HG03521 (cell line): ENCODE results near the gene THSD7A.

Experiments used
- ATAC-seq: cut with Tn5 transposase; IDR thresholded peaks from one replicate; pipeline ENCODE4 v1.9.1; 2021; ENCODE audit warnings: mild to moderate bottlenecking, moderate library complexity; ENCODE audit not compliant: unreplicated experiment

THSD7A gene

GRCh38 chr7:11648980-11649379 is 183.0 kb downstream of the THSD7A start:
- ATAC-seq, result no peak

GRCh38 chr7:11648101-11648500 is 183.9 kb downstream of the THSD7A start:
- ATAC-seq, result no peak

GRCh38 chr7:11642841-11643240 is 189.2 kb downstream of the THSD7A start:
- ATAC-seq, result no peak

- ATAC-seq, result no peak
Observed at GRCh38 chr7:11642276-11642675, 189.7 kb downstream of the THSD7A start.

DNA sequence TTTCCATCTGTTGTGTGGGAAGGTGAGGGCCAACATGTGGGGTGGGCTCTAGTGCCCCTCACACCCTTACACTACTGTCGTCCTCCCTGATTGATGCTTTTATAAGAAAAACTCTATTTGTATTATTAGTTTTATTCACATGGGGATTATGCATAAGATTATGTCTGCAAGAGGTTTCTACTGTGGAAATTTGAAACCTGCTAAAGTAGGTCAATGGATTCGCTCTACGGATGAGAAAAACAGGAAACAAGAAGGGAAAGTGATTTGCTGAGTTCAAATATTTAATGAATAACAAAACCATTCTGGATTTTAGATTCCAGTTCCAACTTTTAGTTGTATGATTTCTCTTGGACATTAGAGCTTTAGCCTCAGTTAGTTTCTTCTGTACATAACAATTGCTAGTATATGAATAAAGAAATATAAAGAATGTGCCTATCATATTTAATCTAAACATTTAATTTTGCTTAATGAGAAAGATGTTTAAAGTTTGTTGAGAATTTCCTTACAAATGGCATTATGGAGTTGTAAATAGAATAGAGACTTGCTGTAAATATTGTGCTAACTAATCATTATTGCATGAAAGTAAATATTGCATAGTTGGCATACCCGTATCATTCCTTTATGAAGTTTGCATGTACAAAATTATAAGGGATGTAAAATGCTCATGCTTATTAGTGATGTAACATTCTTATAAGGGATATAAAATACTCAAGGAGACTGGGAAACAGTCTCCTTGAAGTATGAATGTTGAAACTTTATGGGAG is 193.8 kb downstream of the THSD7A start:
- ATAC-seq, result no peak

GRCh38 chr7:11636274-11636673 is 195.7 kb downstream of the THSD7A start:
- no peak for ATAC-seq

DNA sequence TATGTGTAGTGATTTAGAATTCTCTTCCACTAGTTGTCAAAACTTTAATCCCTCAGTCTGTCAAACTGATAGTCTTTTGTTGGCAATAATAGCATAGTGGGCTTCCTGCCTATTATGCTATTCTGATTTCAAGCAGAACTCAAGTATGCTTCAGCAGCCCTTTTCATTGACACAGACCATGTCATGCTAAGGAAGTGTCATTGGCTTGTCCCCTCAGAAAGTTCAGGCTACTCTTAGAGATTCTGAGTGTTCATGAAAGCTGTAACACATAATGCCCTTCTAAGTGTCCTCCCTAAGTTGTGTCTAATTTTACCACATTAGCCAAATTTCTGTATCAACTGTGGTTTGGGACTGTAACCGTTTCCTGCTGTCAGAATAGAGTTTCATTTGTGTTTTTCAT is 198.7 kb downstream of the THSD7A start:
- ATAC-seq, result no peak

DNA sequence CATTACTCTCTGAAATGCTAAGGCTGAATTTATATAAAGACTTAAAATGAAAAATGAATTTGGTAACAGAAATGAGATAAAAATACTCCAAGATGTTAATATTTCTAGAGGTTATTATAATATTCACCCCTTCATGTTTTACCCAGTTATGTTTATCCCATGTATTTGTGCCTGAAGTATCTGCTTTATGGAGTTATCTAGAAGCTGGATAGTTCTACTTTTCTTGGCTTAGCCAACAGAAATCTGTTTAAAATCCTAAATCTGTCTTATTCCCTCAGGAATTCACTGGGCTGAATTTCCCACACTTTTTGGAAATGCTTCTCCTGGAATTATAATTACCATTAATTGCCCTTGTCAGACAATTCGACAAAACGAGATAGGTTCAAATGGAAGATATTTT is 201.6 kb downstream of the THSD7A start:
- no peak for ATAC-seq

DNA sequence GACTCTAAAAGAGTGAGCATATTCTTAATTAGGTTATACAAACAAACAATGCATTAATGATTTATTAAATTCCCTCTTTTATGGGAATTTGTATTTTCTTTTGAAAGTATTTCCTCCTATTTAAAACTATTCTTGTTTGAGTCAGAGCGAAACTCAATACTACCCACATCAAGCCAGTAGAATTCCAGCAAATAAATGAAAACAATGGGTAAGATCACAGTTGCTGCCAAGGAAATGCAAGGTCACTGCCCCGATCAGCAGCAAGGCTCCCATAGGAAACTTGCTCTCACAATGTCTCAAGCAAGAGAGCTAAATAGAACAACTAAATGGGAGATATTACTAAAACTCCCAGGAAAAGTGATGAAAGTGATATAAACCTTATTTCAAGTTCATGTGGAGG is 206.3 kb downstream of the THSD7A start:
- ATAC-seq, result no peak

- no peak for ATAC-seq
Observed at GRCh38 chr7:11623093-11623678, 208.8 kb downstream of the THSD7A start.

- no peak for ATAC-seq
Observed at GRCh38 chr7:11620406-11621253, 211.4 kb downstream of the THSD7A start.

DNA sequence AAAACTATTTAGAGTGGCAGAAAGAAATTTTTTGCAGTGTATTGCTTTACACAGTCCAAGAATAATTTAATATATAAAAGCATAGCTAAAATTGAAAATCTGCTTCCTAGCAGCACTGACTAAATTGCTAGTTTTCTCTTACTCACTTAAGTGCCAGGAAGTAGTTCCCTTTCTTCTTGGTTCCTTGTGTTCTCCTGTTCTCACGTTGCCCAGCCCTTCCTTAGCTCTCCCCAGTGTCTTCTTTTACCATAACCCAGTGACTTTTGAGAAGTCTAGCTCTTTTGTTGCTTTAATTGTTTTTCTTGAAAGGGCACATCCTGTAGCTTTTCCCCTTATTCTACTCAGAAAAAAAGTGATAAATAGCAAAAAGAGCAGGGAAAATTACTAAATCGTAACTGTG is 215.5 kb downstream of the THSD7A start:
- no peak for ATAC-seq

DNA sequence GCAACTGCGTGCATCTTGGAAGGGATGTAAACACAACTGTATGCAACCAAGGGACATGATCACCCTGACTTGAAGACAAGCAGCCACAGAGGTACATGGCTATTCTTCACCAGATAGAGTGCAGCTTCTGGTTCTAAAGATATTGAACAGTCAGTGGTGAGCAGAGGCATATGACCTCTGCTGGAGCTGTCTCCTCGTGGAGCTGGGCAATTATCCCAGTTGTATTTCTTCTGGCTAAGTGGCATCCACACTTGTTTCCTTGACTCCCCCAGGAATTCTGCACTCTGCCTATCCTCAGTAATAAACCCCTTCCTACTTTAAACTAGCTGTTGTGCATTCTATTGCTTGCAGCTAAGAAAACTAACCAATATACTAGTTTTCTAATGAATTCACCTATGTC is 216.8 kb downstream of the THSD7A start:
- no peak for ATAC-seq

DNA sequence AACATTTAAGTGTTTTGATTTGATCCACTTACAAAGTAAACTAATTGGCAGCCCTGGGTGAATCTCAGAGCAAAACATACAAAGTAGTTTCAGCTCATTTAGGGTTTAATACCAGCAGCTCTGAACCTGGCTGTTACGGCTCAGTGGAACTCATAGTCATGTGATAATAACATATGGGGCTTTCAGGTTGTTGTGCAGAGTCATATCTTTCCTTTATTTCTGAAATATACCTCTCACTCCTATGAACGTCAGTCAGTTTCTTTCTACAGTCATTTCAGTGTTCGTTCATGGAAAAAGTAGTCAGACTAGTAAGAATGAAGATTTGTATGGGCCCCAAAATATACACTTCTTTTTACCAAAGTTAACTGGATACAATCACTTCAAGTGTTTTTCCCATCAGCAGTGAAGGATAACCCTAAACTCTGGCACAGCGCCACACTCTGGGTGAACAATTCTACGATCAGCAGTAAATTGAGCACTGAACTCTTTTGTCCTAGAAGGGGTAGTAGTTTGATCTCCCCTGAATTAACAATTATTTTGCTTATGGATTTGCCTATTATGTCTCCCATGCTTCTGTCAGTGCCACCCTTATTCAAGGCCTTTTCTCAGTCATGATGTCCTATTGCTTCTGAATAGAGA is 218.6 kb downstream of the THSD7A start:
- peak; percentile 84 for ATAC-seq

DNA sequence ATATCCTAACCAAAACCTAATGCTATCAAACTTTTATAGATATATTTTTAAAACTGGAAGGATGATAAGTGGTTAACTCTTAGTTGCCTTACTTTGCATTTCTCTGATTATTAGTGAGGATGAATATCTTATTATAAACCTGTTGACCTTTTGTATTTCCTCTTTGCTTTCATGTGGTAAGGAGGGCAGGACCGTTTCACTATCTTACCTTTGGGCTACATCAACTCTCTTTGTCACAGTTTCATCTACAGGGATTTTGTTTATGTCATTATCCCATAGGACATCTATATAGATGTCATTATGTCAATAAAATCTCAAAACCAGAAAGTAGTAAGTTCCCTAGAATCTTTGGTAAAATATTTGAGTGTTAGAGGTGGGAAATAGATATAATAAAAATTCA is 219.3 kb downstream of the THSD7A start:
- no peak for ATAC-seq

GRCh38 chr7:11609096-11609670 is 222.8 kb downstream of the THSD7A start:
- ATAC-seq, result no peak

- no peak for ATAC-seq
Observed at GRCh38 chr7:11607686-11608085, 224.3 kb downstream of the THSD7A start.

- no peak for ATAC-seq
Observed at GRCh38 chr7:11605749-11606148, 226.2 kb downstream of the THSD7A start.

DNA sequence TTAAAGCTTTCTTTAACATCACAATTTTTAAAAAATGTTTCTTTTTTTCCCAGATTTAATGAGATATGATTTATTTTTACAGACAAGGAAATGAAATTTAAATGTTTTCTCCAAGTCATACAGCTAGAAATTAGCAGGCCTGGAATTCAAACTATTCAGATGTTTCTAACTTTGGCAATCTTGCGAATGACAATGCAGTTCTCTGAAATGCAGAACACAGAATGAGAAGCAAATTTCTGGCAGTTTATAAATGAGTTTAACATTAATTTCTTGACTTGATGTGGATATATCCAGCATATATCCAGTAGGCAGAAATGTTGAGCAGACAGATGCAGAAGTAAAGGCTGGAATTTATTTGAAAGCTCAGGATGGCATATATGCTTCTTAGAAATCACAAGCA is 227.5 kb downstream of the THSD7A start:
- no peak for ATAC-seq

- no peak for ATAC-seq
Observed at GRCh38 chr7:11601761-11602160, 230.2 kb downstream of the THSD7A start.

DNA sequence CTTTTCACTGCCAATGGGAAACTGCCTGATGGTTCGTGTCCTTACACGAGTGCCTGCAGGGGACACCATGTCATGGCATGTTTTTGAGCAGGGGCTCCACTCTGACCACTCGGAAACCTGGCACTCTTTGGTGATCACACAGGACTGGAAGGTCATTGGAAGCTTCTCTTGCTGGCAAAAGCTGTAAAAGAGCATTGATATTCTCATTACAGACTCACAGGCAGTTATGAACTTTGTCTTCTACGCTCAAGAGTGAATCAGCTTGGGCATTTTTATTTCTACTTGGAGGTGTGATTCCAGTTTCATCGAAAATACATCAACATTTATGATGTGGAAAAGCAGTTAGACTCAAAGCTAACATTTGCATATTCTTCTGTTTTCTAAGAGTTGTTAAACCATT is 238.7 kb downstream of the THSD7A start:
- no peak for ATAC-seq
